GOT3 (cell line): Measurements from ENCODE around the gene PTPN7.

Source experiments
- DNase-seq: peaks from one replicate; lab custom pipeline; 2025; ENCODE audit warnings: mixed read lengths; lab: John Stamatoyannopoulos, UW

PTPN7 gene

DNA sequence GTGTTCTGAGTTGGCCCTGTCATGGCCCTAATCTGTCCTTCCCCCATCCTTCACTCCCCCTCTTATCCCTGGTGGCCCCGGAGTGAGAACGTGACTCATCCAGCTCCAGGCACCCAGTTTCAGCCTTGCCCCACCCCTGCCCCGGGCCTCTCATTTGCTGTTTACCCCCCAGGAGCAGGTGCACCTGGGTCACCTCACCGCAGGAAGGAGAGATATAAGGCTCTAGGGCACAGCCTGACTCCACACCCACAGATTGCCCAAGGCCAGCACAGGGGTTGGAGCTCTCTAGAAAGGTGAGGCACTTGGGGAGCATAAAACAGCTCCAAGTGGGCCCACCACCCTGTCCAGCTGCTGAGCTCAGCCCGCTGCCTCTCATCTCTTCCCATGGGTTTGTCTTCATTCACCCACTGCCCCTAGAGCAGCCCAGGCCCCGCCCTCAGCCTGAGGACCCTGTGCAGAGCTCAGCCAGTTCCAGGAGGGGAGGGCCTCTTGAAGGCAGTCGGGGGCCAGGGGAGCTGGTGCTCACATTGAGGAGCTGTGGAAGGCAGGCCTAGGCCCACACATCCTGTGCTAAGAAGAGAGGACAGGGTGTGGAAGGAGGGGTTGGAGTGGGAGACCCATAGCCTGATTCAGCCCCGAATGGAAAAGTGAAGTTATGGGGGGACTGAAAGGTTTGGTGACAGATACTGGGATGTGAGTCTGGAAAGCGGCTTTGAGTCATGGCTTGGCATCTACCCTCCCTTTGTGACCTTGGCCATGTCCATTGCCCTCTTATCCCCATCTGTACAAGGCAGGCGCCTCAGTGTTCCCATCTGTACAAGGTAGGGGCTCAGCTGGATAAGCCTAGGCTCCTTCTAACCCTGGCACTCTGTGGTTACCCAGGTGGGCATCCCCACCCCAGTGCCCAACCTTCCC lies 53.8 kb downstream of the PTPN7 start:
- no peak for DNase-seq

DNA sequence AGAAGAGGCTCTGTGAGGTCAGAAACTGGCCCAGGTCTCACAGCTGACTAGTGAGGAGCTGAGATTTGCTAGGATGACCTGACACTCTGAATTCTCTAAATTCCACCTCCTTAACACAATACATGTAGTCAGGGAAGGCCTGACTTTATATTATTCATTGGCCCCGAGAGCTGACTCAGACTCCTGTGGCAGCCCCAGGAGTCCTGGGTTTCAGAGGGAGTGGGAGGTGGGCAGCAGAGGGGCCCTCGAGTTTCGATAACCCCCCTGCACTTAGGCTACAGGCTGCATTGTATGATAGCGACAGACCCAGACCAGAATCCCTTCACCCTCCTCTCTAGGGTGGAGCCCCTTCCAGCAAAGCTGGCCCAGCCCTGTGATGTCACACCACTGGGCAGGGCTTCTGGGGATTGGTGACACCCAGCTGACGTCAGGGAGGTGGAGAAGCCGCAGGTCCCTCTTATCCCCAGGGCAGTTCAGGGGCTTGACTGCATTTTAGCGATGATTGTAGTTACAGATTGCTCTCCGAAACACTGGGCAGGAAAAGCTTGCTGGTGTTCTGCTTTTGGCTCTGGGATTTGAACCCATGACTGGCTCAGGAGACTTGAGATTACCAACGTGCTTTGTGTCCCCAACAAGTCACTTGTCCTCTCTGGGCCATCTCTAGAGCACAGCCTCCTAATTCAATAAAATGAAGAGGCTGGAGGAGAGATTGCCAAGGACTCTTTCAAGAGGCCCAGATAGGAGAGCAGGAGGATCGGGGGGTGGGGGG lies 54.6 kb downstream of the PTPN7 start:
- no peak for DNase-seq

DNA sequence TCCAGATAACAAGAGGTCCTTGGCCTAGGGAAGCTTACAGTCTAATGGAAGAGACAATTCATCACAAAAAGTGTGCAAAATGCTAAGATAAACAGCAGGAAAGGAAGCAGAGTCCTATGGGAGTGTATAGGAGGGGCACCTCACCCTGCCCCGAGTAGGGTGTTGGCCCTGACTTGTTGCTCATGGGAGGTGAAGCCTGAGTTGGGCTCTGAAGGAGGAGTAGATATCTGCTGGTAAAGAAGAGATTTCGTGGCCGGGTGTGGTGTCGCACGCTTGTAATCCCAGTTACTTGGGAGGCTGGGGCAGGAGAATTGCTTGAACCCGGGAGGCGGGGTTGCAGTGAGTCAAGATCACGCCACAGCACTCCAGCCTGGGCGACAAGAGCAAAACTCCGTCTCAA lies 56.3 kb downstream of the PTPN7 start:
- no peak for DNase-seq

DNA sequence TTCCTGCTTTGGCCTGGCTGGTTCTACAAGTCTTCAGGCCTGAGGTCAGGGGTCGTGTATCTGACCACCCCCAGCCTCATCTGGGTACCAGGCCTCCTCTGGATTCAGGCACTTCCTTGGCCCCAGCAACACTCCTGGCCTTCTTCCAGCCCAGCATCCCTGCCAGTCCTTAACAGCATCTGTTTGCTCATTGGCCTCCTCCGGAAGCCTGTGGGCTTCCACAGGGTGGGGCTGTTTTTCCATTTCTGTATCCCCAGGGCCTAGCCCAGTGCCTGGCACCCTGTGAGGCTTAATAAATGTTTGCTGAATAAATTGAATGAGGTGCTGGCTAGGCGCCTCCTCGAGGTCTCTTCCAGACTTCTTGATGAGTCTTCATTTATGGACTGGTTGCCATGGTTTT lies 59.2 kb downstream of the PTPN7 start:
- no peak for DNase-seq
